PC-3 (cell line): Measurements from ENCODE around the gene PLXNA2. TPM values are rescaled to one million over a fixed set of nuclear protein-coding genes. Genes with fewer than 3 reads are reported as not detected.

Experiments used
- ATAC-seq: fragments of 200-7000 bp; cut with Tn5 transposase; 2 replicates; pipeline ENCODE4 v1.9.1; 2020; ENCODE audit warnings: mild to moderate bottlenecking, moderate library complexity
- BruUV-seq: library from RNA; stranded (reverse); fragments of 400-500 nt; replicated peaks from 2 replicates; lab custom pipeline; 2021; lab: Mats Ljungman, UMichigan
- CTCF ChIA-PET: fragments of 300-600 bp; sonication (Branson Sonifier 250); formaldehyde crosslinking; loops from one replicate; lab custom pipeline; 2022; ENCODE audit warnings: antibody characterized with exemption; lab: Charles Lee
- POLR2A ChIA-PET: fragments of 300-600 bp; sonication (Branson Sonifier 250); formaldehyde crosslinking; loops from one replicate; lab custom pipeline; 2022; ENCODE audit warnings: antibody characterized with exemption; ENCODE audit not compliant: unreplicated experiment; lab: Charles Lee
- DNase-seq: peaks from one replicate; pipeline ENCODE4 v3.0.0-alpha.2; 2015
- H2AFZ ChIP-seq: fragments of 300-600 bp; sonication (generic); 2 replicates; pipeline ENCODE4 v1.6.0; 2016; ENCODE audit warnings: antibody characterized with exemption, low read length
- H3F3A ChIP-seq: fragments of 300-600 bp; sonication (generic); one replicate; pipeline ENCODE4 v1.6.0; 2017; ENCODE audit warnings: antibody characterized with exemption, low read length, control low read depth, mild to moderate bottlenecking; ENCODE audit not compliant: unreplicated experiment
- H3K27ac ChIP-seq: fragments of 300-600 bp; sonication (generic); 2 replicates; pipeline ENCODE4 v1.5.1; 2016; ENCODE audit warnings: mild to moderate bottlenecking, low read length
- H3K27me3 ChIP-seq: fragments of 300-600 bp; sonication (generic); 2 replicates; pipeline ENCODE4 v1.6.1; 2016; ENCODE audit warnings: low read length, mixed read lengths
- H3K36me3 ChIP-seq: fragments of 300-600 bp; sonication (generic); 2 replicates; pipeline ENCODE4 v1.6.1; 2016; ENCODE audit warnings: low read depth, mixed run types, low read length, mixed read lengths
- H3K4me1 ChIP-seq: fragments of 300-600 bp; sonication (generic); 2 replicates; pipeline ENCODE4 v1.5.1; 2016; ENCODE audit warnings: low read length; ENCODE audit not compliant: insufficient read depth
- H3K4me2 ChIP-seq: fragments of 300-600 bp; sonication (generic); 2 replicates; pipeline ENCODE4 v1.6.0; 2016; ENCODE audit warnings: low read length
- H3K4me3 ChIP-seq: fragments of 300-600 bp; sonication (generic); 2 replicates; pipeline ENCODE4 v1.5.1; 2016; ENCODE audit warnings: mild to moderate bottlenecking, low read length, mixed read lengths
- H3K79me2 ChIP-seq: fragments of 300-600 bp; sonication (generic); 2 replicates; pipeline ENCODE4 v1.6.1; 2017; ENCODE audit warnings: low read length, mixed read lengths
- H3K9ac ChIP-seq: fragments of 300-600 bp; sonication (generic); 2 replicates; pipeline ENCODE4 v1.6.0; 2016; ENCODE audit warnings: mild to moderate bottlenecking, low read length
- H3K9me2 ChIP-seq: fragments of 300-600 bp; sonication (generic); replicated peaks from 2 replicates; pipeline ENCODE4 v1.6.1; 2016; ENCODE audit warnings: mixed run types, low read length, mixed read lengths
- H3K9me3 ChIP-seq: fragments of 300-600 bp; sonication (generic); 2 replicates; pipeline ENCODE4 v1.6.1; 2016; ENCODE audit warnings: low read length, mixed read lengths
- H4K20me1 ChIP-seq: fragments of 300-600 bp; sonication (generic); 2 replicates; pipeline ENCODE4 v1.6.1; 2016; ENCODE audit warnings: low read length, mixed read lengths
- CTCF ChIP-seq: fragments of 300-600 bp; sonication (generic); conservative IDR thresholded peaks from 2 replicates; pipeline ENCODE4 v1.5.1; 2017; ENCODE audit warnings: antibody characterized with exemption, low read depth, mild to moderate bottlenecking, low read length
- EZH2 ChIP-seq: fragments of 300-600 bp; sonication (generic); IDR thresholded peaks from one replicate; pipeline ENCODE4 v1.6.1; 2017; ENCODE audit warnings: antibody characterized with exemption, mild to moderate bottlenecking, low read length; ENCODE audit not compliant: unreplicated experiment
- EZH2phosphoT487 ChIP-seq: fragments of 300-600 bp; sonication (generic); IDR thresholded peaks from 2 replicates; pipeline ENCODE4 v1.6.1; 2018; ENCODE audit warnings: mild to moderate bottlenecking, antibody characterized with exemption, low read length, borderline replicate concordance
- intact Hi-C: fragments of 100-400 bp; cut with micrococcal nuclease; formaldehyde crosslinking; loops from 2 replicates; pipeline ENCODE4 v1.9.0; 2023
- total RNA-seq: library from RNA; depleted of rRNA; stranded (reverse); fragments of >200 nt; gene quantifications from 2 replicates; pipeline ENCODE4 v1.2.3, GENCODE V29; 2014

The PLXNA2 gene
- total RNA-seq, 1 experiment from 2014 or later, result 16.2 TPM

GRCh38 chr1:208273386-208274017 is 29.3 kb upstream of the PLXNA2 start:
- H3K27ac ChIP-seq, result no peak overlapping the region
- ATAC-seq (no peak), DNase-seq (no peak)
- no peaks in the 10 kb centered on the region for H3K79me2 ChIP-seq
- ChIA-PET POLR2A (no interaction called here), CTCF (no interaction called here)
- no peak overlapping the region for H3K4me2 ChIP-seq
- H3K4me1 ChIP-seq, result no peaks in the 10 kb centered on the region
- no peaks in the 10 kb centered on the region for H3K9me2 ChIP-seq
- H4K20me1 ChIP-seq, result no peaks in the 10 kb centered on the region
- no peak overlapping the region for H2AFZ ChIP-seq
- TF ChIP-seq EZH2, result no peak
- no peak for TF ChIP-seq EZH2phosphoT487
- TF ChIP-seq CTCF, result no peak
- no peaks in the 10 kb centered on the region for H3K36me3 ChIP-seq
- peaks cover 100% of the 10 kb centered on the region for H3K27me3 ChIP-seq
- no TSS peak for BruUV-seq
- H3K9me3 ChIP-seq, result no peaks in the 10 kb centered on the region
- no peaks in the 10 kb centered on the region for H3F3A ChIP-seq
- H3K4me3 ChIP-seq, result no peak overlapping the region
- intact Hi-C loops, result no loop called here
- no peak overlapping the region for H3K9ac ChIP-seq

- Histone ChIP-seq H3K79me2 (no peaks in the 10 kb centered on the region), H3K9ac (no peak overlapping the region), H3K4me3 (no peak overlapping the region), H3K4me1 (no peaks in the 10 kb centered on the region), H4K20me1 (no peaks in the 10 kb centered on the region), H2AFZ (no peak overlapping the region), H3K9me2 (no peaks in the 10 kb centered on the region), H3K36me3 (no peaks in the 10 kb centered on the region), H3K9me3 (no peaks in the 10 kb centered on the region), H3K4me2 (no peak overlapping the region), H3K27ac (no peak overlapping the region), H3F3A (no peaks in the 10 kb centered on the region), H3K27me3 (peaks cover 100% of the 10 kb centered on the region)
- BruUV-seq, result no TSS peak
- DNase-seq (no peak), ATAC-seq (no peak)
- intact Hi-C loops, result no loop called here
- ChIA-PET POLR2A (no interaction called here), CTCF (no interaction called here)
- no peak for TF ChIP-seq EZH2phosphoT487
Measured at GRCh38 chr1:208272713-208273112, 28.5 kb upstream of the PLXNA2 start.

GRCh38 chr1:208272311-208272710 is 28.1 kb upstream of the PLXNA2 start:
- H3K4me1 ChIP-seq, result no peaks in the 10 kb centered on the region
- no TSS peak for BruUV-seq
- no peak overlapping the region for H3K27ac ChIP-seq
- intact Hi-C loops, result no loop called here
- H3K79me2 ChIP-seq, result no peaks in the 10 kb centered on the region
- H3K9me3 ChIP-seq, result no peaks in the 10 kb centered on the region
- no peaks in the 10 kb centered on the region for H3K9me2 ChIP-seq
- H3F3A ChIP-seq, result no peaks in the 10 kb centered on the region
- DNase-seq, result no peak
- H3K9ac ChIP-seq, result no peak overlapping the region
- TF ChIP-seq EZH2phosphoT487 (no peak), CTCF (no peak), EZH2 (no peak)
- ChIA-PET CTCF (no interaction called here), POLR2A (no interaction called here)
- H4K20me1 ChIP-seq, result no peaks in the 10 kb centered on the region
- H3K36me3 ChIP-seq, result no peaks in the 10 kb centered on the region
- H2AFZ ChIP-seq, result no peak overlapping the region
- H3K4me3 ChIP-seq, result no peak overlapping the region
- no peak for ATAC-seq
- H3K27me3 ChIP-seq, result peaks cover 100% of the 10 kb centered on the region
- no peak overlapping the region for H3K4me2 ChIP-seq
